Gastrocnemius medialis (tissue), 4 donors: ENCODE measurements around the gene SHROOM3. TPM values are rescaled to one million over a fixed set of nuclear protein-coding genes. Genes with fewer than 3 reads are reported as not detected.

ENCODE experiments used
- ATAC-seq, 2 donors: fragments of 150-250 bp; one replicate each; pipeline ENCODE4 v1.9.1; 2016
- DNase-seq, 2 donors: peaks; one replicate each; pipeline ENCODE4 v3.0.0-alpha.2; 2019
- H3K27ac ChIP-seq, 4 donors: fragments of 200-600 bp; sonication (generic); 1 replicate in 1 of 4; 2 replicates in 3 of 4; pipeline ENCODE4 v1.5.1; 2016 to 2018; ENCODE audit warnings: mild to moderate bottlenecking in 2 of 4, moderate library complexity in 1 of 4
- H3K27me3 ChIP-seq, 3 donors: fragments of 200-600 bp; sonication (generic) in 2 of 3; 1 replicate in 1 of 3; 2 replicates in 2 of 3; pipeline versions ENCODE4 v1.5.1 to v1.6.0; 2016 to 2019; ENCODE audit warnings: mild to moderate bottlenecking in 1 of 3, moderate library complexity in 1 of 3
- H3K36me3 ChIP-seq, 2 donors: fragments of 200-600 bp; sonication (generic) in 1 of 2; one replicate each; pipeline ENCODE4 v1.5.1; 2017 to 2018
- H3K4me1 ChIP-seq, 2 donors: fragments of 200-600 bp; sonication (generic) in 1 of 2; one replicate each; pipeline ENCODE4 v1.5.1; 2016 to 2017; ENCODE audit warnings: mild to moderate bottlenecking in 2 of 2
- H3K4me3 ChIP-seq, 4 donors: fragments of 200-600 bp; sonication (generic) in 3 of 4; 1 replicate in 1 of 4; 2 replicates in 3 of 4; pipeline ENCODE4 v1.5.1; 2016 to 2019; ENCODE audit warnings: mild to moderate bottlenecking in 2 of 4
- H3K9me3 ChIP-seq, 3 donors: fragments of 200-600 bp; sonication (generic) in 2 of 3; 1 replicate in 1 of 3; 2 replicates in 2 of 3; pipeline ENCODE4 v1.5.1; 2016 to 2019
- CTCF ChIP-seq, 5 experiments: fragments of 450-650 bp in 3 of 5; fragments of 200-600 bp in 2 of 5; sonication (generic) in 2 of 5; IDR thresholded peaks in 4 of 5; conservative IDR thresholded peaks in 1 of 5; 1 replicate in 4 of 5; 2 replicates in 1 of 5; pipeline ENCODE4 v1.5.1; 2016 to 2019; ENCODE audit warnings: antibody characterized with exemption in 5 of 5, mild to moderate bottlenecking in 3 of 5, moderate library complexity in 3 of 5
- POLR2A ChIP-seq, 2 donors: fragments of 450-650 bp; IDR thresholded peaks; one replicate each; pipeline ENCODE4 v1.6.1; 2017; ENCODE audit warnings: antibody characterized with exemption in 2 of 2, mild to moderate bottlenecking in 2 of 2, moderate library complexity in 2 of 2
- in situ Hi-C, 4 donors: fragments of 200-750 bp; cut with MboI; loops; one replicate each; pipeline versions ENCODE4 v1.15.0 to v1.8.0; 2017; ENCODE audit warnings: low sequenced_read_pairs in 4 of 4
- intact Hi-C: fragments of 100-400 bp; cut with DNase I; formaldehyde crosslinking; loops from one replicate; pipeline ENCODE4 v1.15.1; 2023; ENCODE audit warnings: low total_unique reads
- total RNA-seq, 4 donors: library from RNA; depleted of rRNA; stranded (reverse); fragments of >200 nt; gene quantifications; one replicate each; pipeline versions ENCODE4 v1.1.0 to v1.2.3, GENCODE V29; 2016

SHROOM3 gene
- total RNA-seq, 4 donors from 2014 or later = 0.20 to 1.7 (median 0.98) TPM

- H3K27ac ChIP-seq = no peak overlapping the region
- intact Hi-C loops = no loop called here
- ATAC-seq = no peak
These were observed 242.7 kb downstream of the SHROOM3 start for GRCh38 chr4:76677571-76678326.

GRCh38 chr4:76679691-76680090 lies 244.7 kb downstream of the SHROOM3 start:
- Histone ChIP-seq H3K4me3 (no peak overlapping the region), H3K4me1 (no peaks in the 10 kb centered on the region), H3K36me3 (no peaks in the 10 kb centered on the region), H3K27me3 (no peaks in the 10 kb centered on the region), H3K9me3 (no peaks in the 10 kb centered on the region), H3K27ac (no peak overlapping the region)
- ATAC-seq (no peak), DNase-seq (no peak)
- no peak for TF ChIP-seq POLR2A (IDR thresholded peaks at IDR 0.05)
- TF ChIP-seq CTCF (IDR thresholded peaks at IDR 0.05 in 4 of 5, conservative IDR thresholded peaks at IDR 0.05 in 1 of 5) = no peak
- intact Hi-C loops = no loop called here
- in situ Hi-C loops = no loop called here

More at GRCh38 chr4:76677571-76678326, 242.7 kb downstream of the SHROOM3 start:
- no peaks in the 10 kb centered on the region for H3K9me3 ChIP-seq
- H3K36me3 ChIP-seq = no peaks in the 10 kb centered on the region
- in situ Hi-C loops = no loop called here
- no peaks in the 10 kb centered on the region for H3K27me3 ChIP-seq
- H3K4me3 ChIP-seq = no peak overlapping the region
- TF ChIP-seq POLR2A (IDR thresholded peaks at IDR 0.05) = no peak
- TF ChIP-seq CTCF (IDR thresholded peaks at IDR 0.05 in 4 of 5, conservative IDR thresholded peaks at IDR 0.05 in 1 of 5) = no peak
- no peak for DNase-seq
- no peaks in the 10 kb centered on the region for H3K4me1 ChIP-seq

- TF ChIP-seq POLR2A (IDR thresholded peaks at IDR 0.05) = no peak
- TF ChIP-seq CTCF (IDR thresholded peaks at IDR 0.05 in 4 of 5, conservative IDR thresholded peaks at IDR 0.05 in 1 of 5) = no peak
- DNase-seq = no peak
- Histone ChIP-seq H3K4me3 (no peak overlapping the region), H3K36me3 (no peaks in the 10 kb centered on the region), H3K27ac (no peak overlapping the region), H3K4me1 (no peaks in the 10 kb centered on the region), H3K27me3 (no peaks in the 10 kb centered on the region), H3K9me3 (no peaks in the 10 kb centered on the region)
- ATAC-seq = no peak
- in situ Hi-C loops = no loop called here
- intact Hi-C loops = no loop called here
These were observed 245.9 kb downstream of the SHROOM3 start for GRCh38 chr4:76680952-76681351.

GRCh38 chr4:76681996-76682395 lies 247.0 kb downstream of the SHROOM3 start:
- H3K27me3 ChIP-seq = no peaks in the 10 kb centered on the region
- no peaks in the 10 kb centered on the region for H3K36me3 ChIP-seq
- ATAC-seq (no peak), DNase-seq (no peak)
- TF ChIP-seq POLR2A (IDR thresholded peaks at IDR 0.05) (no peak), CTCF (IDR thresholded peaks at IDR 0.05 in 4 of 5, conservative IDR thresholded peaks at IDR 0.05 in 1 of 5) (no peak)
- no peaks in the 10 kb centered on the region for H3K4me1 ChIP-seq
- H3K4me3 ChIP-seq = no peak overlapping the region
- in situ Hi-C loops = no loop called here
- H3K9me3 ChIP-seq = no peaks in the 10 kb centered on the region
- no peak overlapping the region for H3K27ac ChIP-seq
- intact Hi-C loops = no loop called here
